Measurements from ENCODE around the gene KCNJ6. TPM values are rescaled to one million over a fixed set of nuclear protein-coding genes. Genes with fewer than 3 reads are reported as not detected.

Gene KCNJ6
- total RNA-seq, 1 experiment from 2014 or later: not detected

- Histone ChIP-seq H2AFZ (ENCODE audit: low read depth, low read length, poor library complexity, severe bottlenecking) (no peak overlapping the region), H3K4me2 (ENCODE audit: low read length) (no peak overlapping the region), H3K27me3 (ENCODE audit: insufficient read depth, low read length) (peaks cover 21% of the 10 kb centered on the region), H3K9me3 (ENCODE audit: control insufficient read depth in 1 of 2, insufficient read depth in 1 of 2, low read depth in 1 of 2, low read length in 2 of 2) (no peaks in the 10 kb centered on the region), H3K36me3 (ENCODE audit: control insufficient read depth in 1 of 2, insufficient read depth in 2 of 2, low read length in 2 of 2) (no peaks in the 10 kb centered on the region), H3K9me2 (ENCODE audit: insufficient read depth) (no peaks in the 10 kb centered on the region), H3K9ac (ENCODE audit: low read length) (no peak overlapping the region), H3K4me1 (ENCODE audit: control insufficient read depth in 1 of 2, insufficient read depth in 2 of 2, low read length in 2 of 2) (no peaks in the 10 kb centered on the region), H3K79me2 (ENCODE audit: insufficient read depth, low read length) (no peaks in the 10 kb centered on the region), H3K4me3 (replicated peaks in 1 of 2; ENCODE audit: low read depth in 1 of 2, low read length in 2 of 2) (no peak overlapping the region), H4K20me1 (ENCODE audit: insufficient read depth) (no peaks in the 10 kb centered on the region), H3K27ac (ENCODE audit: low read depth, low read length) (no peak overlapping the region)
- no peak for TF ChIP-seq POLR2A (IDR thresholded peaks at IDR 0.05; ENCODE audit: borderline replicate concordance, extremely low read depth, insufficient read depth, insufficient read length)
- ChIA-PET CTCF (no interaction called here), POLR2A (no interaction called here), RAD21 (ENCODE audit: low non-redundant PET in 1 of 2, low total read pairs in 2 of 2, uncharacterized antibody in 2 of 2, unreplicated experiment in 2 of 2) (no interaction called here)
- BruUV-seq (replicated peaks): no TSS peak
- intact Hi-C loops (cut with micrococcal nuclease): no loop called here
- ATAC-seq: no peak
- DNase-seq (ENCODE audit: low read depth, low spot score): no peak
Observed at GRCh38 chr21:37748351-37748750, 167.9 kb downstream of the KCNJ6 start.

GRCh38 chr21:37746849-37747248, 169.4 kb downstream of the KCNJ6 start:
- H3K9me3 ChIP-seq (ENCODE audit: control insufficient read depth in 1 of 2, insufficient read depth in 1 of 2, low read depth in 1 of 2, low read length in 2 of 2): no peaks in the 10 kb centered on the region
- intact Hi-C loops (cut with micrococcal nuclease): no loop called here
- no peak overlapping the region for H3K4me3 ChIP-seq (replicated peaks in 1 of 2; ENCODE audit: low read depth in 1 of 2, low read length in 2 of 2)
- ATAC-seq: no peak
- H3K27me3 ChIP-seq (ENCODE audit: insufficient read depth, low read length): peaks cover 18% of the 10 kb centered on the region
- no peaks in the 10 kb centered on the region for H3K4me1 ChIP-seq (ENCODE audit: control insufficient read depth in 1 of 2, insufficient read depth in 2 of 2, low read length in 2 of 2)
- TF ChIP-seq CEBPB (IDR thresholded peaks at IDR 0.05; ENCODE audit: low read depth): no peak
- TF ChIP-seq ZBTB33 (IDR thresholded peaks at IDR 0.05; ENCODE audit: extremely low read depth, insufficient replicate concordance, low read length): no peak
- TF ChIP-seq ZFX (IDR thresholded peaks at IDR 0.05): no peak
- TF ChIP-seq EGR1 (IDR thresholded peaks at IDR 0.05; ENCODE audit: low read depth): no peak
- no peak for TF ChIP-seq REST (IDR thresholded peaks at IDR 0.05; ENCODE audit: low read depth)
- no peak for TF ChIP-seq JUND (IDR thresholded peaks at IDR 0.05)
- no peak for TF ChIP-seq ATF3 (IDR thresholded peaks at IDR 0.05)
- TF ChIP-seq SIN3A (IDR thresholded peaks at IDR 0.05; ENCODE audit: low read depth): no peak
- TF ChIP-seq CBX3 (IDR thresholded peaks at IDR 0.05; ENCODE audit: low read depth): no peak
- TF ChIP-seq POLR2AphosphoS5 (IDR thresholded peaks at IDR 0.05; ENCODE audit: low read depth, low read length): no peak
- no peak for TF ChIP-seq EZH2 (IDR thresholded peaks at IDR 0.05)
- H3K27ac ChIP-seq (ENCODE audit: low read depth, low read length): no peak overlapping the region
- POLR2A ChIA-PET: no interaction called here
- CTCF ChIA-PET: no interaction called here
- H3K4me2 ChIP-seq (ENCODE audit: low read length): no peak overlapping the region
- RAD21 ChIA-PET (ENCODE audit: low non-redundant PET in 1 of 2, low total read pairs in 2 of 2, uncharacterized antibody in 2 of 2, unreplicated experiment in 2 of 2): no interaction called here
- H3K79me2 ChIP-seq (ENCODE audit: insufficient read depth, low read length): no peaks in the 10 kb centered on the region
- H3K9ac ChIP-seq (ENCODE audit: low read length): no peak overlapping the region
- DNase-seq (ENCODE audit: low read depth, low spot score): no peak
- H2AFZ ChIP-seq (ENCODE audit: low read depth, low read length, poor library complexity, severe bottlenecking): no peak overlapping the region
- no peaks in the 10 kb centered on the region for H4K20me1 ChIP-seq (ENCODE audit: insufficient read depth)
- H3K36me3 ChIP-seq (ENCODE audit: control insufficient read depth in 1 of 2, insufficient read depth in 2 of 2, low read length in 2 of 2): no peaks in the 10 kb centered on the region
- no peaks in the 10 kb centered on the region for H3K9me2 ChIP-seq (ENCODE audit: insufficient read depth)
- BruUV-seq (replicated peaks): no TSS peak

Data from HCT116 (cell line).